ENCODE data around the gene TRPM3.

TRPM3 gene

GRCh38 chr9:70578720-70579119 is 542.7 kb downstream of the TRPM3 start:
- H3K9ac ChIP-seq (ENCODE audit: low read depth, low read length), result no peak overlapping the region
- no peaks in the 10 kb centered on the region for H3K36me3 ChIP-seq (ENCODE audit: insufficient read depth, low read length)
- no peaks in the 10 kb centered on the region for H3K9me3 ChIP-seq (ENCODE audit: control insufficient read depth, insufficient read depth, low read length)
- peaks cover 3% of the 10 kb centered on the region; the same call in 1 of the 2 replicates for H3K4me1 ChIP-seq (ENCODE audit: insufficient read depth, low read length)

GRCh38 chr9:70577671-70578070 is 543.8 kb downstream of the TRPM3 start:
- Histone ChIP-seq H3K4me1 (ENCODE audit: insufficient read depth, low read length) (peaks cover 3% of the 10 kb centered on the region; the same call in 1 of the 2 replicates), H3K36me3 (ENCODE audit: insufficient read depth, low read length) (no peaks in the 10 kb centered on the region), H3K9me3 (ENCODE audit: control insufficient read depth, insufficient read depth, low read length) (no peaks in the 10 kb centered on the region), H3K9ac (ENCODE audit: low read depth, low read length) (no peak overlapping the region)

- Histone ChIP-seq H3K9me3 (ENCODE audit: control insufficient read depth, insufficient read depth, low read length) (no peaks in the 10 kb centered on the region), H3K9ac (ENCODE audit: low read depth, low read length) (no peak overlapping the region), H3K4me1 (ENCODE audit: insufficient read depth, low read length) (peaks cover 3% of the 10 kb centered on the region; the same call in 1 of the 2 replicates), H3K36me3 (ENCODE audit: insufficient read depth, low read length) (no peaks in the 10 kb centered on the region)
Observed at GRCh38 chr9:70576116-70576515, 545.3 kb downstream of the TRPM3 start.

- Histone ChIP-seq H3K4me1 (ENCODE audit: insufficient read depth, low read length) (peaks cover 3% of the 10 kb centered on the region; the same call in 1 of the 2 replicates), H3K9me3 (ENCODE audit: control insufficient read depth, insufficient read depth, low read length) (no peaks in the 10 kb centered on the region), H3K9ac (ENCODE audit: low read depth, low read length) (no peak overlapping the region), H3K36me3 (ENCODE audit: insufficient read depth, low read length) (no peaks in the 10 kb centered on the region)
Observed at GRCh38 chr9:70574151-70574837, 547.1 kb downstream of the TRPM3 start.

- Histone ChIP-seq H3K9me3 (ENCODE audit: control insufficient read depth, insufficient read depth, low read length) (no peaks in the 10 kb centered on the region), H3K4me1 (ENCODE audit: insufficient read depth, low read length) (peaks cover 3% of the 10 kb centered on the region; the same call in 1 of the 2 replicates), H3K9ac (ENCODE audit: low read depth, low read length) (no peak overlapping the region), H3K36me3 (ENCODE audit: insufficient read depth, low read length) (no peaks in the 10 kb centered on the region)
Observed at GRCh38 chr9:70573308-70573707, 548.1 kb downstream of the TRPM3 start.

- Histone ChIP-seq H3K4me1 (ENCODE audit: insufficient read depth, low read length) (peaks cover 3% of the 10 kb centered on the region; the same call in 1 of the 2 replicates), H3K9me3 (ENCODE audit: control insufficient read depth, insufficient read depth, low read length) (no peaks in the 10 kb centered on the region), H3K36me3 (ENCODE audit: insufficient read depth, low read length) (no peaks in the 10 kb centered on the region), H3K9ac (ENCODE audit: low read depth, low read length) (no peak overlapping the region)
Observed at GRCh38 chr9:70571258-70571657, 550.2 kb downstream of the TRPM3 start.

GRCh38 chr9:70569791-70570190 is 551.6 kb downstream of the TRPM3 start:
- H3K4me1 ChIP-seq (ENCODE audit: insufficient read depth, low read length), result peaks cover 3% of the 10 kb centered on the region; the same call in 1 of the 2 replicates
- no peaks in the 10 kb centered on the region for H3K36me3 ChIP-seq (ENCODE audit: insufficient read depth, low read length)

GRCh38 chr9:70569070-70569772 is 552.2 kb downstream of the TRPM3 start:
- Histone ChIP-seq H3K9me3 (ENCODE audit: control insufficient read depth, insufficient read depth, low read length) (no peaks in the 10 kb centered on the region), H3K4me1 (ENCODE audit: insufficient read depth, low read length) (no peaks in the 10 kb centered on the region), H3K9ac (ENCODE audit: low read depth, low read length) (no peak overlapping the region), H3K36me3 (ENCODE audit: insufficient read depth, low read length) (no peaks in the 10 kb centered on the region)

More at GRCh38 chr9:70569791-70570190, 551.6 kb downstream of the TRPM3 start:
- H3K9me3 ChIP-seq (ENCODE audit: control insufficient read depth, insufficient read depth, low read length), result no peaks in the 10 kb centered on the region
- H3K9ac ChIP-seq (ENCODE audit: low read depth, low read length), result no peak overlapping the region

- H3K9ac ChIP-seq (ENCODE audit: low read depth, low read length), result no peak overlapping the region
- H3K36me3 ChIP-seq (ENCODE audit: insufficient read depth, low read length), result no peaks in the 10 kb centered on the region
- H3K9me3 ChIP-seq (ENCODE audit: control insufficient read depth, insufficient read depth, low read length), result no peaks in the 10 kb centered on the region
- peaks cover 5% of the 10 kb centered on the region; the same call in 1 of the 2 replicates for H3K4me1 ChIP-seq (ENCODE audit: insufficient read depth, low read length)
Observed at GRCh38 chr9:70567511-70567910, 553.9 kb downstream of the TRPM3 start.

GRCh38 chr9:70566751-70567150 is 554.7 kb downstream of the TRPM3 start:
- no peaks in the 10 kb centered on the region for H3K36me3 ChIP-seq (ENCODE audit: insufficient read depth, low read length)
- peaks cover 5% of the 10 kb centered on the region; the same call in 1 of the 2 replicates for H3K4me1 ChIP-seq (ENCODE audit: insufficient read depth, low read length)
- no peak overlapping the region for H3K9ac ChIP-seq (ENCODE audit: low read depth, low read length)
- no peaks in the 10 kb centered on the region for H3K9me3 ChIP-seq (ENCODE audit: control insufficient read depth, insufficient read depth, low read length)

GRCh38 chr9:70566066-70566465 is 555.4 kb downstream of the TRPM3 start:
- Histone ChIP-seq H3K36me3 (ENCODE audit: insufficient read depth, low read length) (no peaks in the 10 kb centered on the region), H3K4me1 (ENCODE audit: insufficient read depth, low read length) (peaks cover 5% of the 10 kb centered on the region; the same call in 1 of the 2 replicates), H3K9me3 (ENCODE audit: control insufficient read depth, insufficient read depth, low read length) (no peaks in the 10 kb centered on the region), H3K9ac (ENCODE audit: low read depth, low read length) (no peak overlapping the region)

- Histone ChIP-seq H3K9me3 (ENCODE audit: control insufficient read depth, insufficient read depth, low read length) (no peaks in the 10 kb centered on the region), H3K9ac (ENCODE audit: low read depth, low read length) (no peak overlapping the region), H3K4me1 (ENCODE audit: insufficient read depth, low read length) (peaks cover 5% of the 10 kb centered on the region; the same call in 1 of the 2 replicates), H3K36me3 (ENCODE audit: insufficient read depth, low read length) (no peaks in the 10 kb centered on the region)
Observed at GRCh38 chr9:70564468-70565335, 556.7 kb downstream of the TRPM3 start.

GRCh38 chr9:70563431-70564204 is 557.8 kb downstream of the TRPM3 start:
- H3K9ac ChIP-seq (ENCODE audit: low read depth, low read length), result no peak overlapping the region
- no peaks in the 10 kb centered on the region for H3K36me3 ChIP-seq (ENCODE audit: insufficient read depth, low read length)
- H3K4me1 ChIP-seq (ENCODE audit: insufficient read depth, low read length), result peaks cover 5% of the 10 kb centered on the region; the same call in 1 of the 2 replicates
- H3K9me3 ChIP-seq (ENCODE audit: control insufficient read depth, insufficient read depth, low read length), result no peaks in the 10 kb centered on the region
